HepG2 (cell line): ENCODE results near the gene FOXA1. TPM values are rescaled to one million over a fixed set of nuclear protein-coding genes. Genes with fewer than 3 reads are reported as not detected.

Source experiments
- CENPBD1 ChIP-seq: sonication (generic); formaldehyde crosslinking; IDR thresholded peaks from 2 replicates; pipeline ENCODE4 v1.8.0; 2022; ENCODE audit warnings: missing genetic modification reagents, low read depth, mild to moderate bottlenecking, borderline replicate concordance
- CHD2 ChIP-seq: IDR thresholded peaks from 2 replicates; pipeline ENCODE4 v1.6.1; 2011; ENCODE audit warnings: low read depth, low read length, improper control_type of control experiment
- FOXA3 ChIP-seq: IDR thresholded peaks from 2 replicates; pipeline ENCODE4 v1.6.1; 2016; ENCODE audit warnings: missing genetic modification reagents, missing compliant biosample characterization
- HHEX ChIP-seq: IDR thresholded peaks from 2 replicates; pipeline ENCODE4 v1.6.1; 2016; ENCODE audit warnings: control low read depth
- KMT2A ChIP-seq: sonication (generic); formaldehyde crosslinking; IDR thresholded peaks from 2 replicates; pipeline ENCODE4 v1.4.0; 2020; ENCODE audit warnings: missing genetic modification reagents
- NR1H2 ChIP-seq: sonication (generic); formaldehyde crosslinking; IDR thresholded peaks from 2 replicates; pipeline ENCODE4 v1.8.1; 2022; ENCODE audit warnings: low read depth, missing genetic modification reagents, borderline replicate concordance
- RXRA ChIP-seq: sonication (generic); formaldehyde crosslinking; IDR thresholded peaks from 2 replicates; pipeline ENCODE4 v1.5.1; 2020; ENCODE audit warnings: missing genetic modification reagents
- SRF ChIP-seq: IDR thresholded peaks from 2 replicates; pipeline ENCODE4 v1.6.1; 2011; ENCODE audit warnings: mild to moderate bottlenecking, low read depth, low read length, moderate library complexity
- WIZ ChIP-seq: sonication (generic); formaldehyde crosslinking; IDR thresholded peaks from 2 replicates; pipeline ENCODE4 v1.5.1; 2020; ENCODE audit warnings: mild to moderate bottlenecking, missing genetic modification reagents
- ZFYVE20 ChIP-seq: sonication (generic); formaldehyde crosslinking; IDR thresholded peaks from 2 replicates; pipeline ENCODE4 v1.8.0; 2023; ENCODE audit warnings: low read depth, mild to moderate bottlenecking, moderate library complexity, missing genetic modification reagents, borderline replicate concordance
- polyA plus RNA-seq, 8 experiments: library from polyadenylated mRNA; depleted of rRNA in 3 of 8; stranded (reverse) in 7 of 8; unstranded in 1 of 8; fragments of >200 nt; fragmentation: Illumina TruSeq in 4 of 8; extraction: Trizol in 4 of 8; gene quantifications; 2 replicates each; pipeline versions ENCODE4 v1.2.1 to v1.2.3, GENCODE V29; 2011 to 2016; ENCODE audit warnings: low read depth in 4 of 8, missing spikeins in 1 of 8, mixed read lengths in 1 of 8; ENCODE audit not compliant: insufficient read depth in 1 of 8
- total RNA-seq, 5 experiments: library from RNA; depleted of rRNA; stranded (reverse); fragments of >200 nt; fragmentation: Illumina TruSeq; extraction: Trizol; gene quantifications; 2 replicates each; pipeline ENCODE4 v1.2.3, GENCODE V29; 2016; ENCODE audit warnings: low read depth in 1 of 5
- TF ChIP-seq, protein P1 (sequence below): sonication (generic); formaldehyde crosslinking; IDR thresholded peaks from 2 replicates; pipeline ENCODE4 v1.5.1; 2020; ENCODE audit warnings: missing genetic modification reagents, mild to moderate bottlenecking, borderline replicate concordance
- TF ChIP-seq, protein P2 (sequence below): sonication (generic); formaldehyde crosslinking; IDR thresholded peaks from 2 replicates; pipeline ENCODE4 v1.9.0; 2021; ENCODE audit warnings: missing genetic modification reagents, mild to moderate bottlenecking, borderline replicate concordance
- TF ChIP-seq, protein P3 (sequence below): sonication (generic); formaldehyde crosslinking; IDR thresholded peaks from 2 replicates; pipeline ENCODE4 v1.5.0; 2020; ENCODE audit warnings: mild to moderate bottlenecking, missing genetic modification reagents, borderline replicate concordance

FOXA1 gene
- total and polyA plus RNA-seq, 2 of the 13 experiments (the other 11 are each of a cell fraction or from before 2014, with no cell fraction given) = 43.4 to 58.6 TPM

- TF ChIP-seq, protein P1, sequence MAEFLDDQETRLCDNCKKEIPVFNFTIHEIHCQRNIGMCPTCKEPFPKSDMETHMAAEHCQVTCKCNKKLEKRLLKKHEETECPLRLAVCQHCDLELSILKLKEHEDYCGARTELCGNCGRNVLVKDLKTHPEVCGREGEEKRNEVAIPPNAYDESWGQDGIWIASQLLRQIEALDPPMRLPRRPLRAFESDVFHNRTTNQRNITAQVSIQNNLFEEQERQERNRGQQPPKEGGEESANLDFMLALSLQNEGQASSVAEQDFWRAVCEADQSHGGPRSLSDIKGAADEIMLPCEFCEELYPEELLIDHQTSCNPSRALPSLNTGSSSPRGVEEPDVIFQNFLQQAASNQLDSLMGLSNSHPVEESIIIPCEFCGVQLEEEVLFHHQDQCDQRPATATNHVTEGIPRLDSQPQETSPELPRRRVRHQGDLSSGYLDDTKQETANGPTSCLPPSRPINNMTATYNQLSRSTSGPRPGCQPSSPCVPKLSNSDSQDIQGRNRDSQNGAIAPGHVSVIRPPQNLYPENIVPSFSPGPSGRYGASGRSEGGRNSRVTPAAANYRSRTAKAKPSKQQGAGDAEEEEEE (CRISPR knock-in tag) = no peak
- TF ChIP-seq FOXA3 (CRISPR knock-in tag) (no peak), ZFYVE20 (CRISPR knock-in tag) (no peak), HHEX (CRISPR knock-in tag) (no peak), WIZ (CRISPR knock-in tag) (no peak; the same call in 1 of the 2 replicates), CENPBD1 (CRISPR knock-in tag) (no peak), CHD2 (no peak), RXRA (CRISPR knock-in tag) (no peak), KMT2A (CRISPR knock-in tag) (no peak), SRF (no peak), NR1H2 (CRISPR knock-in tag) (no peak)
- TF ChIP-seq, protein P2, sequence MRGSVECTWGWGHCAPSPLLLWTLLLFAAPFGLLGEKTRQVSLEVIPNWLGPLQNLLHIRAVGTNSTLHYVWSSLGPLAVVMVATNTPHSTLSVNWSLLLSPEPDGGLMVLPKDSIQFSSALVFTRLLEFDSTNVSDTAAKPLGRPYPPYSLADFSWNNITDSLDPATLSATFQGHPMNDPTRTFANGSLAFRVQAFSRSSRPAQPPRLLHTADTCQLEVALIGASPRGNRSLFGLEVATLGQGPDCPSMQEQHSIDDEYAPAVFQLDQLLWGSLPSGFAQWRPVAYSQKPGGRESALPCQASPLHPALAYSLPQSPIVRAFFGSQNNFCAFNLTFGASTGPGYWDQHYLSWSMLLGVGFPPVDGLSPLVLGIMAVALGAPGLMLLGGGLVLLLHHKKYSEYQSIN (CRISPR knock-in tag) = no peak
- TF ChIP-seq, protein P3, sequence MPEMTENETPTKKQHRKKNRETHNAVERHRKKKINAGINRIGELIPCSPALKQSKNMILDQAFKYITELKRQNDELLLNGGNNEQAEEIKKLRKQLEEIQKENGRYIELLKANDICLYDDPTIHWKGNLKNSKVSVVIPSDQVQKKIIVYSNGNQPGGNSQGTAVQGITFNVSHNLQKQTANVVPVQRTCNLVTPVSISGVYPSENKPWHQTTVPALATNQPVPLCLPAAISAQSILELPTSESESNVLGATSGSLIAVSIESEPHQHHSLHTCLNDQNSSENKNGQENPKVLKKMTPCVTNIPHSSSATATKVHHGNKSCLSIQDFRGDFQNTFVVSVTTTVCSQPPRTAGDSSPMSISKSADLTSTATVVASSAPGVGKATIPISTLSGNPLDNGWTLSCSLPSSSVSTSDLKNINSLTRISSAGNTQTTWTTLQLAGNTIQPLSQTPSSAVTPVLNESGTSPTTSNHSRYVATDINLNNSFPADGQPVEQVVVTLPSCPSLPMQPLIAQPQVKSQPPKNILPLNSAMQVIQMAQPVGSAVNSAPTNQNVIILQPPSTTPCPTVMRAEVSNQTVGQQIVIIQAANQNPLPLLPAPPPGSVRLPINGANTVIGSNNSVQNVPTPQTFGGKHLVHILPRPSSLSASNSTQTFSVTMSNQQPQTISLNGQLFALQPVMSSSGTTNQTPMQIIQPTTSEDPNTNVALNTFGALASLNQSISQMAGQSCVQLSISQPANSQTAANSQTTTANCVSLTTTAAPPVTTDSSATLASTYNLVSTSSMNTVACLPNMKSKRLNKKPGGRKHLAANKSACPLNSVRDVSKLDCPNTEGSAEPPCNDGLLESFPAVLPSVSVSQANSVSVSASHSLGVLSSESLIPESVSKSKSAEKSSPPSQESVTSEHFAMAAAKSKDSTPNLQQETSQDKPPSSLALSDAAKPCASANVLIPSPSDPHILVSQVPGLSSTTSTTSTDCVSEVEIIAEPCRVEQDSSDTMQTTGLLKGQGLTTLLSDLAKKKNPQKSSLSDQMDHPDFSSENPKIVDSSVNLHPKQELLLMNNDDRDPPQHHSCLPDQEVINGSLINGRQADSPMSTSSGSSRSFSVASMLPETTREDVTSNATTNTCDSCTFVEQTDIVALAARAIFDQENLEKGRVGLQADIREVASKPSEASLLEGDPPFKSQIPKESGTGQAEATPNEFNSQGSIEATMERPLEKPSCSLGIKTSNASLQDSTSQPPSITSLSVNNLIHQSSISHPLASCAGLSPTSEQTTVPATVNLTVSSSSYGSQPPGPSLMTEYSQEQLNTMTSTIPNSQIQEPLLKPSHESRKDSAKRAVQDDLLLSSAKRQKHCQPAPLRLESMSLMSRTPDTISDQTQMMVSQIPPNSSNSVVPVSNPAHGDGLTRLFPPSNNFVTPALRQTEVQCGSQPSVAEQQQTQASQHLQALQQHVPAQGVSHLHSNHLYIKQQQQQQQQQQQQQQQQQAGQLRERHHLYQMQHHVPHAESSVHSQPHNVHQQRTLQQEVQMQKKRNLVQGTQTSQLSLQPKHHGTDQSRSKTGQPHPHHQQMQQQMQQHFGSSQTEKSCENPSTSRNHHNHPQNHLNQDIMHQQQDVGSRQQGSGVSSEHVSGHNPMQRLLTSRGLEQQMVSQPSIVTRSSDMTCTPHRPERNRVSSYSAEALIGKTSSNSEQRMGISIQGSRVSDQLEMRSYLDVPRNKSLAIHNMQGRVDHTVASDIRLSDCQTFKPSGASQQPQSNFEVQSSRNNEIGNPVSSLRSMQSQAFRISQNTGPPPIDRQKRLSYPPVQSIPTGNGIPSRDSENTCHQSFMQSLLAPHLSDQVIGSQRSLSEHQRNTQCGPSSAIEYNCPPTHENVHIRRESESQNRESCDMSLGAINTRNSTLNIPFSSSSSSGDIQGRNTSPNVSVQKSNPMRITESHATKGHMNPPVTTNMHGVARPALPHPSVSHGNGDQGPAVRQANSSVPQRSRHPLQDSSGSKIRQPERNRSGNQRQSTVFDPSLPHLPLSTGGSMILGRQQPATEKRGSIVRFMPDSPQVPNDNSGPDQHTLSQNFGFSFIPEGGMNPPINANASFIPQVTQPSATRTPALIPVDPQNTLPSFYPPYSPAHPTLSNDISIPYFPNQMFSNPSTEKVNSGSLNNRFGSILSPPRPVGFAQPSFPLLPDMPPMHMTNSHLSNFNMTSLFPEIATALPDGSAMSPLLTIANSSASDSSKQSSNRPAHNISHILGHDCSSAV = no peak
Observed at GRCh38 chr14:37588956-37589714, 5.9 kb downstream of the FOXA1 start (continued).
